NCI-H1105 (cell line): ENCODE results near the gene GLS2.
A peak's percentile ranks its signal among the peaks of the same experiment; 100 is the strongest.
"Not testable (repeated sequence)": the region's sequence is repeated elsewhere in the genome, so short reads cannot be mapped to it uniquely, and the experiment has no call there.

ENCODE experiments used
- DNase-seq: peaks from one replicate; lab custom pipeline; 2025; lab: John Stamatoyannopoulos, UW

The GLS2 gene

GRCh38 chr12:56488041-56488955 is at the start of gene GLS2:
Gene GLS2, minus strand, starts transcription at chr12:56488161. Its CDS starts 43 bp downstream, at chr12:56488118.
- peak; percentile 48 for DNase-seq

- DNase-seq, result no peak
Observed at GRCh38 chr12:56537546-56537945, 49.6 kb upstream of the GLS2 start.

GRCh38 chr12:56530390-56531055 is 42.6 kb upstream of the GLS2 start:
- no peak for DNase-seq

- no peak for DNase-seq
Observed at GRCh38 chr12:56529656-56530055, 41.7 kb upstream of the GLS2 start.

- no peak for DNase-seq
Observed at GRCh38 chr12:56528846-56529245, 40.9 kb upstream of the GLS2 start.

- DNase-seq, result no peak
Observed at GRCh38 chr12:56522411-56523193, 34.6 kb upstream of the GLS2 start.

GRCh38 chr12:56521590-56522371 is 33.8 kb upstream of the GLS2 start, which contains the start of gene RBMS2:
Gene RBMS2, plus strand, starts transcription at chr12:56521820. Its CDS starts 204 bp downstream, at chr12:56522024.
- DNase-seq, result peak; percentile 48

GRCh38 chr12:56521209-56521589 is 33.2 kb upstream of the GLS2 start:
- DNase-seq, result no peak

- no peak for DNase-seq
Observed at GRCh38 chr12:56520506-56520905, 32.5 kb upstream of the GLS2 start.

- DNase-seq, result no peak
Observed at GRCh38 chr12:56520048-56520447, 32.1 kb upstream of the GLS2 start.

GRCh38 chr12:56518570-56518969 is 30.6 kb upstream of the GLS2 start:
- DNase-seq, result no peak

GRCh38 chr12:56517854-56518253 is 29.9 kb upstream of the GLS2 start:
- DNase-seq, result no peak

- DNase-seq, result not testable (repeated sequence)
Observed at GRCh38 chr12:56514014-56514318, 26.0 kb upstream of the GLS2 start.

- DNase-seq, result no peak
Observed at GRCh38 chr12:56510786-56511185, 22.8 kb upstream of the GLS2 start.

- not testable (repeated sequence) for DNase-seq
Observed at GRCh38 chr12:56499879-56500278, 11.9 kb upstream of the GLS2 start.

- DNase-seq, result not testable (repeated sequence)
Observed at GRCh38 chr12:56499452-56499851, 11.5 kb upstream of the GLS2 start.

- peak; percentile 37 for DNase-seq
Observed at GRCh38 chr12:56498126-56498902, 10.4 kb upstream of the GLS2 start.

GRCh38 chr12:56496704-56497103 is 8.7 kb upstream of the GLS2 start:
- DNase-seq, result not testable (repeated sequence)

GRCh38 chr12:56494481-56494880 is 6.5 kb upstream of the GLS2 start:
- not testable (repeated sequence) for DNase-seq

- not testable (repeated sequence) for DNase-seq
Observed at GRCh38 chr12:56494106-56494415, 6.1 kb upstream of the GLS2 start.
